ENCODE measurements around the gene CARD9. TPM values are rescaled to one million over a fixed set of nuclear protein-coding genes. Genes with fewer than 3 reads are reported as not detected.

CARD9 gene
- total RNA-seq, 1 experiment from 2014 or later: 1.7 TPM

DNA sequence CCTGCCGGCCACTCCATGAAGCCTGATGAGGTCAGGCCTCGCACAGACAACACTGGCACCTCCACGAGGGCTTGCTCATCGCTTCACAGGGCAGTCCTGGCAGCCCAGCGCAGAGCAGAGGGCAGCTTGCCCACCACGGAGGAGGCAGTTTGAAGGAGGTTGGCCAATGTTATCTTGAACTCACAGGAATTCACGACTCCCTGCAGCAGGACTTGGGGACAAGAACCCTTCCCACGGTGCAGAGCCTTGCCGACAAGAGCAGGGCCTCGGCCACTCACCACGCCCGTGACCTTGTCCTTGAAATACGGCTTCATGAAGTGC lies 21.5 kb upstream of the CARD9 start:
- Histone ChIP-seq H3K27me3 (ENCODE audit: control insufficient read depth, insufficient read depth, low read length) (no peaks in the 10 kb centered on the region), H3K9me3 (ENCODE audit: control insufficient read depth, insufficient read depth, low read depth, low read length) (no peaks in the 10 kb centered on the region), H3K4me1 (ENCODE audit: control insufficient read depth, insufficient read depth, low read length) (0 out of 2 replicates have a peak, but pooled peaks cover 4% of the 10 kb centered on the region), H3K4me3 (ENCODE audit: low read depth in 2 of 2, low read length in 2 of 2) (no peak overlapping the region), H3K27ac (ENCODE audit: low read length) (no peak overlapping the region), H3K36me3 (ENCODE audit: control insufficient read depth, insufficient read depth, low read length) (no peaks in the 10 kb centered on the region; the same call in 1 of the 2 replicates)
- DNase-seq (ENCODE audit: low read depth, low spot score) (no peak), ATAC-seq (no peak)
- in situ Hi-C loops (cut with HindIII; ENCODE audit: low pct_unique_long_range_greater_than_20kb, low sequenced_read_pairs): no loop called here
- no TSS peak for BruUV-seq (replicated peaks)
- intact Hi-C loops (cut with micrococcal nuclease; ENCODE audit: unreplicated experiment): no loop called here
- ChIA-PET POLR2A (no interaction called here), CTCF (no interaction called here)
- TF ChIP-seq, protein P1, sequence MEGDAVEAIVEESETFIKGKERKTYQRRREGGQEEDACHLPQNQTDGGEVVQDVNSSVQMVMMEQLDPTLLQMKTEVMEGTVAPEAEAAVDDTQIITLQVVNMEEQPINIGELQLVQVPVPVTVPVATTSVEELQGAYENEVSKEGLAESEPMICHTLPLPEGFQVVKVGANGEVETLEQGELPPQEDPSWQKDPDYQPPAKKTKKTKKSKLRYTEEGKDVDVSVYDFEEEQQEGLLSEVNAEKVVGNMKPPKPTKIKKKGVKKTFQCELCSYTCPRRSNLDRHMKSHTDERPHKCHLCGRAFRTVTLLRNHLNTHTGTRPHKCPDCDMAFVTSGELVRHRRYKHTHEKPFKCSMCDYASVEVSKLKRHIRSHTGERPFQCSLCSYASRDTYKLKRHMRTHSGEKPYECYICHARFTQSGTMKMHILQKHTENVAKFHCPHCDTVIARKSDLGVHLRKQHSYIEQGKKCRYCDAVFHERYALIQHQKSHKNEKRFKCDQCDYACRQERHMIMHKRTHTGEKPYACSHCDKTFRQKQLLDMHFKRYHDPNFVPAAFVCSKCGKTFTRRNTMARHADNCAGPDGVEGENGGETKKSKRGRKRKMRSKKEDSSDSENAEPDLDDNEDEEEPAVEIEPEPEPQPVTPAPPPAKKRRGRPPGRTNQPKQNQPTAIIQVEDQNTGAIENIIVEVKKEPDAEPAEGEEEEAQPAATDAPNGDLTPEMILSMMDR (IDR thresholded peaks at IDR 0.05): no peak
- TF ChIP-seq SIN3A (IDR thresholded peaks at IDR 0.05; ENCODE audit: borderline replicate concordance, insufficient read depth, low read depth, low read length) (no peak), TCF7L2 (IDR thresholded peaks at IDR 0.05; ENCODE audit: low read depth, low read length) (no peak), POLR2AphosphoS5 (IDR thresholded peaks at IDR 0.05; ENCODE audit: low read depth, low read length) (no peak)
- TF ChIP-seq, protein P2, sequence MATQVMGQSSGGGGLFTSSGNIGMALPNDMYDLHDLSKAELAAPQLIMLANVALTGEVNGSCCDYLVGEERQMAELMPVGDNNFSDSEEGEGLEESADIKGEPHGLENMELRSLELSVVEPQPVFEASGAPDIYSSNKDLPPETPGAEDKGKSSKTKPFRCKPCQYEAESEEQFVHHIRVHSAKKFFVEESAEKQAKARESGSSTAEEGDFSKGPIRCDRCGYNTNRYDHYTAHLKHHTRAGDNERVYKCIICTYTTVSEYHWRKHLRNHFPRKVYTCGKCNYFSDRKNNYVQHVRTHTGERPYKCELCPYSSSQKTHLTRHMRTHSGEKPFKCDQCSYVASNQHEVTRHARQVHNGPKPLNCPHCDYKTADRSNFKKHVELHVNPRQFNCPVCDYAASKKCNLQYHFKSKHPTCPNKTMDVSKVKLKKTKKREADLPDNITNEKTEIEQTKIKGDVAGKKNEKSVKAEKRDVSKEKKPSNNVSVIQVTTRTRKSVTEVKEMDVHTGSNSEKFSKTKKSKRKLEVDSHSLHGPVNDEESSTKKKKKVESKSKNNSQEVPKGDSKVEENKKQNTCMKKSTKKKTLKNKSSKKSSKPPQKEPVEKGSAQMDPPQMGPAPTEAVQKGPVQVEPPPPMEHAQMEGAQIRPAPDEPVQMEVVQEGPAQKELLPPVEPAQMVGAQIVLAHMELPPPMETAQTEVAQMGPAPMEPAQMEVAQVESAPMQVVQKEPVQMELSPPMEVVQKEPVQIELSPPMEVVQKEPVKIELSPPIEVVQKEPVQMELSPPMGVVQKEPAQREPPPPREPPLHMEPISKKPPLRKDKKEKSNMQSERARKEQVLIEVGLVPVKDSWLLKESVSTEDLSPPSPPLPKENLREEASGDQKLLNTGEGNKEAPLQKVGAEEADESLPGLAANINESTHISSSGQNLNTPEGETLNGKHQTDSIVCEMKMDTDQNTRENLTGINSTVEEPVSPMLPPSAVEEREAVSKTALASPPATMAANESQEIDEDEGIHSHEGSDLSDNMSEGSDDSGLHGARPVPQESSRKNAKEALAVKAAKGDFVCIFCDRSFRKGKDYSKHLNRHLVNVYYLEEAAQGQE (IDR thresholded peaks at IDR 0.05; ENCODE audit: insufficient read depth in 1 of 2, low read depth in 2 of 2, low read length in 1 of 2): no peak

DNA sequence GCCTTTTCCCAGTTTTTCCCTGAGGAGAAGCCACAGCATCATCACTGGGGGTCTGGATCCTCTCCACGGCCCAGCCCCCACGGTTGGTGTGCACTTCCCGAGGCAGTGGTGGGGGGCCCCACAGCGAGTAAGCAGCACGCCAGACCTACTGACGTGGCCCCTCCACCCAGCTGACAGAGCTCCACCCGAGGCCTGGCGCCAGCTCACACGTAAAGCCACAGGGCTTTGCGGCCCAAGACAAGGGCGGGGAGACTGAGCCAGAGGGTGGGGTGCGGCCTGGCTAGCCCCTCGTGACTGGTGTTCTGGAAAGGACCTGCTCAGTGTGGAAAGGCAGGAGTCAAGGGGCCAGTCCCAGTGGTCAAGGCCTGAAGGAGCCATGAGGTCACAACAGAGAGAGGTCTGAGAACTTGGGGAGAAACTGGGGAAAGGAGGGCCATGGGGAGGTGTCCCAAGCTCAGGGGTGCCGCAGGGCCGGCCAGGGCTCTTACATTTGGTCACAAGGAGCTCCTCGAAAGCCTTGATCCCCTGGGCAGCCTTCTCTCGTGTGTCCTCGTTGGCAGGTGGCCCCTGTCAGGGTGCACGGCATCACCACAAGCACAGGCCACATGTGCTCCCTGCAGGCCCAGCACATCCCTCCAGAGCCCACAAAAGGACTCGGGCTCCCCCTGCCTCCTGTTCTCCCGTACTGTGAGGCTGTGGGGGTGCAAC lies 21.0 kb upstream of the CARD9 start:
- TF ChIP-seq, protein P1 (IDR thresholded peaks at IDR 0.05): no peak
- TF ChIP-seq SIN3A (IDR thresholded peaks at IDR 0.05; ENCODE audit: borderline replicate concordance, insufficient read depth, low read depth, low read length) (no peak), POLR2AphosphoS5 (IDR thresholded peaks at IDR 0.05; ENCODE audit: low read depth, low read length) (no peak), TCF7L2 (IDR thresholded peaks at IDR 0.05; ENCODE audit: low read depth, low read length) (no peak)
- TF ChIP-seq, protein P2 (IDR thresholded peaks at IDR 0.05; ENCODE audit: insufficient read depth in 1 of 2, low read depth in 2 of 2, low read length in 1 of 2): no peak
- no TSS peak for BruUV-seq (replicated peaks)
- H3K36me3 ChIP-seq (ENCODE audit: control insufficient read depth, insufficient read depth, low read length): no peaks in the 10 kb centered on the region; the same call in 1 of the 2 replicates
- ATAC-seq: no peak
- DNase-seq (ENCODE audit: low read depth, low spot score): no peak
- CTCF ChIA-PET: no interaction called here
- 0 out of 2 replicates have a peak, but pooled peaks cover 4% of the 10 kb centered on the region for H3K4me1 ChIP-seq (ENCODE audit: control insufficient read depth, insufficient read depth, low read length)
- in situ Hi-C loops (cut with HindIII; ENCODE audit: low pct_unique_long_range_greater_than_20kb, low sequenced_read_pairs): no loop called here
- intact Hi-C loops (cut with micrococcal nuclease; ENCODE audit: unreplicated experiment): no loop called here
- no peak overlapping the region for H3K4me3 ChIP-seq (ENCODE audit: low read depth in 2 of 2, low read length in 2 of 2)
- H3K27ac ChIP-seq (ENCODE audit: low read length): no peak overlapping the region
- H3K9me3 ChIP-seq (ENCODE audit: control insufficient read depth, insufficient read depth, low read depth, low read length): no peaks in the 10 kb centered on the region
- H3K27me3 ChIP-seq (ENCODE audit: control insufficient read depth, insufficient read depth, low read length): no peaks in the 10 kb centered on the region
- POLR2A ChIA-PET: interaction anchor here (1.0 kb wide), 1 partner anchor 9 kb away, joined by 6 read pairs; no protein-coding TSS in a partner anchor
